Measurements from ENCODE around the gene DNA2.

The DNA2 gene

GRCh38 chr10:68435803-68436202, 36.0 kb downstream of the DNA2 start:
- TF ChIP-seq POLR2AphosphoS5 (IDR thresholded peaks at IDR 0.05; ENCODE audit: low read depth) (no peak), REST (IDR thresholded peaks at IDR 0.05; ENCODE audit: insufficient replicate concordance, low read depth) (no peak), SPI1 (IDR thresholded peaks at IDR 0.05; ENCODE audit: borderline replicate concordance, low read depth) (no peak), CTCF (IDR thresholded peaks at IDR 0.05; ENCODE audit: insufficient read depth, low read length) (no peak), GABPA (IDR thresholded peaks at IDR 0.05; ENCODE audit: low read depth) (no peak)
- Histone ChIP-seq H3K27ac (replicated peaks) (peak overlapping the region; percentile 41), H3K4me3 (replicated peaks; ENCODE audit: insufficient read depth, low read length) (no peak overlapping the region), H3K27me3 (ENCODE audit: insufficient read depth, poor library complexity, severe bottlenecking) (no peaks in the 10 kb centered on the region)
- DNase-seq (ENCODE audit: low read depth in 1 of 2, low spot score in 1 of 2), result no peak

GRCh38 chr10:68434657-68435056, 37.1 kb downstream of the DNA2 start:
- TF ChIP-seq GABPA (IDR thresholded peaks at IDR 0.05; ENCODE audit: low read depth) (no peak), CTCF (IDR thresholded peaks at IDR 0.05; ENCODE audit: insufficient read depth, low read length) (no peak), SPI1 (IDR thresholded peaks at IDR 0.05; ENCODE audit: borderline replicate concordance, low read depth) (no peak), POLR2AphosphoS5 (IDR thresholded peaks at IDR 0.05; ENCODE audit: low read depth) (no peak), REST (IDR thresholded peaks at IDR 0.05; ENCODE audit: insufficient replicate concordance, low read depth) (no peak)

GRCh38 chr10:68428396-68429104, 43.2 kb downstream of the DNA2 start:
- TF ChIP-seq SPI1 (IDR thresholded peaks at IDR 0.05; ENCODE audit: borderline replicate concordance, low read depth) (no peak), REST (IDR thresholded peaks at IDR 0.05; ENCODE audit: insufficient replicate concordance, low read depth) (no peak), GABPA (IDR thresholded peaks at IDR 0.05; ENCODE audit: low read depth) (no peak), POLR2AphosphoS5 (IDR thresholded peaks at IDR 0.05; ENCODE audit: low read depth) (no peak), CTCF (IDR thresholded peaks at IDR 0.05; ENCODE audit: insufficient read depth, low read length) (no peak)
- no peak for DNase-seq (ENCODE audit: low read depth in 1 of 2, low spot score in 1 of 2)
- Histone ChIP-seq H3K27me3 (ENCODE audit: insufficient read depth, poor library complexity, severe bottlenecking) (no peaks in the 10 kb centered on the region), H3K27ac (replicated peaks) (no peak overlapping the region), H3K4me3 (replicated peaks; ENCODE audit: insufficient read depth, low read length) (no peak overlapping the region)

More at GRCh38 chr10:68434657-68435056, 37.1 kb downstream of the DNA2 start:
- DNase-seq (ENCODE audit: low read depth in 1 of 2, low spot score in 1 of 2), result no peak
- H3K27ac ChIP-seq (replicated peaks), result no peak overlapping the region
- H3K27me3 ChIP-seq (ENCODE audit: insufficient read depth, poor library complexity, severe bottlenecking), result no peaks in the 10 kb centered on the region
- no peak overlapping the region for H3K4me3 ChIP-seq (replicated peaks; ENCODE audit: insufficient read depth, low read length)

All from HL-60 (cell line).